ENCODE measurements around the gene SLC7A5.
"Not testable (repeated sequence)": the region's sequence is repeated elsewhere in the genome, so short reads cannot be mapped to it uniquely, and the experiment has no call there.

Gene SLC7A5

GRCh38 chr16:87790292-87791100, 78.8 kb downstream of the SLC7A5 start:
- DNase-seq: no peak

- no peak for DNase-seq
Measured at GRCh38 chr16:87789437-87790291, 79.6 kb downstream of the SLC7A5 start.

- DNase-seq: not testable (repeated sequence)
Measured at GRCh38 chr16:87788730-87789436, 80.4 kb downstream of the SLC7A5 start.

DNA sequence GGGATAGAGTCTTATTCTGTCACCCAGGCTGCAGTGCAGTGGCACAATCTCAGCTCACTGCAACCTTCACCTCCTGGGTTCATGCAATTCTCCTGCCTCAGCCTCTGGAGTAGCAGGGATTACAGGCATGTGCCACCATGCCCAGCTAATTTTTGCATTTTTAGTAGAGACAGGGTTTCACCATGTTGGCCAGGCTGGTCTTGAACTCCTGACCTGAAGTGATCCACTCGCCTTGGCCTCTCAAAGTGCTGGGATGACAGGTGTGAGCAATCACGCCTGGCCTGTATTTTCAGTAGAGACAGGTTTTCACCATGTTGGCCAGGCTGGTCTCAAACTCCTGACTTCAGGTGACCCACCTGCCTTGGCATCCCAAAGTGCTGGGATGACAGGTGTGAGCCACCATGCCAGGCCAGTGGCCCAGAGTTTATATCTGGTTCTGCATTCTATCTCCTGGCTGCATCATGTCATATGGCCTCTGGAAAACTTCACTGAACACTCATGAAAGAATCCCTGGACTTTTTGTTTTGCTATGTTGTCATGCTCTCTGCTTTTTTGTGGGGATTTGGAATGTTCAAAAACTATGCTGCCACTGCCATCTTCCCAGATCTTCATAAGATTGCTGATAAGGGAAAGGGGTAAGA, 81.7 kb downstream of the SLC7A5 start:
- not testable (repeated sequence) for DNase-seq

DNA sequence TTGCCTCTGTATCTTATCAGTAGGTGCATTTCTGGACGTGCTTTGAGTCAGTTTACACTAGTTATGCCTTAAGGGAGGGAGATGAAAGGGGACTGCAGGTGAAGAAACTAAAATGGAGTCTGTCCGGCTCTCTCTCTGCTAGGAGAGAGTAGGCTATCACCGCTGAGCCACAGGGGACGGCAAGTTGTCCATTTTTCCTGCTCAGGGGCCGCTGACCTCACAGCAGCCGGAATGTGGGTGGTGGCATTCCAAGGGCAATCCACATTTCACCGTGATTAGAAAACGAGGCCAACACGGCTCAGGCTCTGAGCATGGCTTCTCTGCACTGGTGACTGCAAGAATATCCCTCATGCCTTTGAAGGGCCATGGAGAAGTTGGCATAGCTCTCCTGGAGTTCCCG, 84.5 kb downstream of the SLC7A5 start:
- DNase-seq: no peak

GRCh38 chr16:87782033-87782432, 87.3 kb downstream of the SLC7A5 start:
- no peak for DNase-seq

DNA sequence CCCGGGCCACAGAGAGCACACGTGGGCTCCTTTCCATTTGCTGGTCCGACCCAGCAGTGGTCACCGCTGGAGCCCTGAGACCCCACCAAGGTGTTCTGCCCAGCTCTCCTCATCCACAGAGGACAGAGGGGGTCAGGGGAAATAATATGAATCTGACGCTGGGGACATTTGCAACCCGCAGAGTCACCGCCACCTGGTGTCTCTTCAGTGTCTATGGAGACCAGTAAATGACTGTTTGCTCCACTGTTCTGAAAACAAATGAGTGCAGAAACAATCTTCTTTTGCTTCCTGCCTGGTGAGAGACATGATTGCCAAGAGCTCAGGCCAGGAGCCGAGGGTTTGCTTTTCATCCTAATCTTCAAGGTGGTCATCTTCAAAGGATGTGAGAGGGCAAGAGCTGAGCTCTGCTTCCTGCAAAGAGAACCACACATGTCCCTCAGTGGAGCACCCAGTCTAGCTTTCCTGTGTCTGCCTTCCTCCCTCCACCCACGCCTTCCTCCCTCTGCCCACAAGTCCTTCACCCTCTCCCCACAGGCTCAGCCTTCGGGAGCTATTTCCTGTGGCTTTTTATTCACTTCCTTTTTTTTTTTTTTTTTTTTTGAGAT, 88.8 kb downstream of the SLC7A5 start:
- peak; percentile 71 for DNase-seq

Data from activated CD4-positive, alpha-beta T cell treated with anti-CD3 and anti-CD28 coated beads for 48 hours (primary cell).